ENCODE results near the gene ACAA2. TPM values are rescaled to one million over a fixed set of nuclear protein-coding genes. Genes with fewer than 3 reads are reported as not detected.

Gene ACAA2
- polyA plus RNA-seq, 1 donor (not counting 4 experiments of a cell fraction or from before 2014, with no cell fraction given), result 2.3 TPM

DNA sequence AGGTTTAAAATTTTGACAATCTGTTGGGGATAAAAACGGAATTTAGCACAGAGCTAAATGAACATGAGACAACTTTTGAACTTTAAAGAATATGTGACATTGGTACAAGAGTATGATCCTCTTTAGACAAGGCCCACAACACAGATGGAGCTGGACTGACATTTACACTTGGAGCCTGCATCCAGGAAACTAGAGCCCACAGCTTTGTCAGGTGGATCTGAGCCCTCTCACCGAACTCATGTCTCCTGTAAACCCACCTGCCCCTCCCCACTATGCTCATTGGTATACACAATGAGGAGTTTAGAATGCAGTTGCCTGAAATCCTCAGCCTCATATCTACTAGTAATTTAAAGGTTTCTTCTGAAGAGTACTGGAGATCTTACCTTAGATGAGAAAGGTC lies 22.1 kb upstream of the ACAA2 start:
- TF ChIP-seq, protein P1, sequence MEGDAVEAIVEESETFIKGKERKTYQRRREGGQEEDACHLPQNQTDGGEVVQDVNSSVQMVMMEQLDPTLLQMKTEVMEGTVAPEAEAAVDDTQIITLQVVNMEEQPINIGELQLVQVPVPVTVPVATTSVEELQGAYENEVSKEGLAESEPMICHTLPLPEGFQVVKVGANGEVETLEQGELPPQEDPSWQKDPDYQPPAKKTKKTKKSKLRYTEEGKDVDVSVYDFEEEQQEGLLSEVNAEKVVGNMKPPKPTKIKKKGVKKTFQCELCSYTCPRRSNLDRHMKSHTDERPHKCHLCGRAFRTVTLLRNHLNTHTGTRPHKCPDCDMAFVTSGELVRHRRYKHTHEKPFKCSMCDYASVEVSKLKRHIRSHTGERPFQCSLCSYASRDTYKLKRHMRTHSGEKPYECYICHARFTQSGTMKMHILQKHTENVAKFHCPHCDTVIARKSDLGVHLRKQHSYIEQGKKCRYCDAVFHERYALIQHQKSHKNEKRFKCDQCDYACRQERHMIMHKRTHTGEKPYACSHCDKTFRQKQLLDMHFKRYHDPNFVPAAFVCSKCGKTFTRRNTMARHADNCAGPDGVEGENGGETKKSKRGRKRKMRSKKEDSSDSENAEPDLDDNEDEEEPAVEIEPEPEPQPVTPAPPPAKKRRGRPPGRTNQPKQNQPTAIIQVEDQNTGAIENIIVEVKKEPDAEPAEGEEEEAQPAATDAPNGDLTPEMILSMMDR (optimal IDR thresholded peaks at IDR 0.05 in 1 of 3, IDR thresholded peaks at IDR 0.05 in 1 of 3, conservative IDR thresholded peaks at IDR 0.05 in 1 of 3; ENCODE audit: extremely low read depth in 1 of 3, insufficient read depth in 2 of 3, low read length in 3 of 3), result no peak
- TF ChIP-seq EZH2 (IDR thresholded peaks at IDR 0.05; ENCODE audit: low read length), result no peak
- FAIRE-seq, result no peak
- no peaks in the 10 kb centered on the region for H3K9me3 ChIP-seq (ENCODE audit: control insufficient read depth, low read depth, low read length)
- no peak overlapping the region for H3K9ac ChIP-seq (ENCODE audit: control insufficient read depth, extremely low read depth, insufficient read depth, low read length)
- peaks cover 19% of the 10 kb centered on the region for H3K4me1 ChIP-seq (ENCODE audit: control insufficient read depth, extremely low read depth, insufficient read depth, low read length)
- dilution Hi-C loops (cut with MboI; ENCODE audit: extremely low pct_ligation_motif_present, low sequenced_read_pairs), result no loop called here
- H3K4me3 ChIP-seq (ENCODE audit: control insufficient read depth in 2 of 3, extremely low read depth in 1 of 3, insufficient read depth in 2 of 3, low read depth in 1 of 3, low read length in 3 of 3), result no peak overlapping the region
- H3K79me2 ChIP-seq (ENCODE audit: control insufficient read depth, insufficient read depth, low read length), result no peaks in the 10 kb centered on the region
- H4K20me1 ChIP-seq (ENCODE audit: control insufficient read depth, extremely low read depth, insufficient read depth, low read length), result no peaks in the 10 kb centered on the region
- H3K27me3 ChIP-seq (ENCODE audit: control insufficient read depth, extremely low read depth, insufficient read depth, low read length), result no peaks in the 10 kb centered on the region
- no peak overlapping the region for H3K27ac ChIP-seq (ENCODE audit: control insufficient read depth, insufficient read depth, low read length)
- DNase-seq (ENCODE audit: low read depth, low spot score), result no peak
- H3K36me3 ChIP-seq (ENCODE audit: control insufficient read depth in 2 of 2, extremely low read depth in 1 of 2, insufficient read depth in 2 of 2, low read length in 2 of 2), result peaks cover 0 to 1% of the 10 kb centered on the region in 2 experiments
- H3K4me2 ChIP-seq (ENCODE audit: control insufficient read depth, extremely low read depth, insufficient read depth, low read depth, low read length), result no peak overlapping the region
- no peaks in the 10 kb centered on the region for H3K9me1 ChIP-seq (ENCODE audit: control insufficient read depth, extremely low read depth, insufficient read depth, low read length)
- H2AFZ ChIP-seq (ENCODE audit: control insufficient read depth, low read length), result no peak overlapping the region

DNA sequence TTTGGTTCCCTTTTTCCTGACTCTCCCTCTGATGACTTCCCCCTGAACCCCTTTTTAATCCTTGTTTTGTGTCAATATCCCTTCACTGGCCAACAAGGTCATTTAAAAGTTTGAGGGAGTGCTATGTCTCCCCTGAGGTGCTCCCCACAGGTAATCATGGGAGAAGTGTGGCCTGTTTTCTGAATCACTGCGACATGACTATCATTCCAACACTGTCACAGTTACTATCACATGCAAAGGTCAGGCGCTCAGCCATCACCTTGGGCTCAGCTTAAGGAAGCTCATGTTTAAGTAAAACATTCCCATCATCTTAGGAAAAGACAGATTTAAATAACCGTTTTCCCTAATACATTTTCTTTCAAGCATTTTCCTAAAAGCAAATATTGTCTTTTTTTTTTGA lies 20.9 kb upstream of the ACAA2 start:
- FAIRE-seq, result no peak
- Histone ChIP-seq H3K27me3 (ENCODE audit: control insufficient read depth, extremely low read depth, insufficient read depth, low read length) (no peaks in the 10 kb centered on the region), H3K27ac (ENCODE audit: control insufficient read depth, insufficient read depth, low read length) (no peak overlapping the region), H2AFZ (ENCODE audit: control insufficient read depth, low read length) (no peak overlapping the region), H3K79me2 (ENCODE audit: control insufficient read depth, insufficient read depth, low read length) (no peaks in the 10 kb centered on the region), H4K20me1 (ENCODE audit: control insufficient read depth, extremely low read depth, insufficient read depth, low read length) (no peaks in the 10 kb centered on the region), H3K9me3 (ENCODE audit: control insufficient read depth, low read depth, low read length) (no peaks in the 10 kb centered on the region), H3K9me1 (ENCODE audit: control insufficient read depth, extremely low read depth, insufficient read depth, low read length) (no peaks in the 10 kb centered on the region), H3K4me1 (ENCODE audit: control insufficient read depth, extremely low read depth, insufficient read depth, low read length) (peaks cover 18% of the 10 kb centered on the region), H3K36me3 (ENCODE audit: control insufficient read depth in 2 of 2, extremely low read depth in 1 of 2, insufficient read depth in 2 of 2, low read length in 2 of 2) (peaks cover 0 to 1% of the 10 kb centered on the region in 2 experiments), H3K9ac (ENCODE audit: control insufficient read depth, extremely low read depth, insufficient read depth, low read length) (no peak overlapping the region), H3K4me2 (ENCODE audit: control insufficient read depth, extremely low read depth, insufficient read depth, low read depth, low read length) (no peak overlapping the region), H3K4me3 (ENCODE audit: control insufficient read depth in 2 of 3, extremely low read depth in 1 of 3, insufficient read depth in 2 of 3, low read depth in 1 of 3, low read length in 3 of 3) (no peak overlapping the region)
- DNase-seq (ENCODE audit: low read depth, low spot score), result no peak
- dilution Hi-C loops (cut with MboI; ENCODE audit: extremely low pct_ligation_motif_present, low sequenced_read_pairs), result no loop called here
- TF ChIP-seq, protein P1 (optimal IDR thresholded peaks at IDR 0.05 in 1 of 3, IDR thresholded peaks at IDR 0.05 in 1 of 3, conservative IDR thresholded peaks at IDR 0.05 in 1 of 3; ENCODE audit: extremely low read depth in 1 of 3, insufficient read depth in 2 of 3, low read length in 3 of 3), result no peak
- TF ChIP-seq EZH2 (IDR thresholded peaks at IDR 0.05; ENCODE audit: low read length), result no peak

All from keratinocyte (primary cell).